SK-N-SH treated with all-trans-retinoic acid at 6 μM for 48 hours (cell line): ENCODE data around the gene PTPRN2.

Experiments used
- BACH2 ChIP-seq: fragments of 250-450 bp; sonication (Bioruptor Pico); IDR thresholded peaks from 2 replicates; pipeline ENCODE4 v1.9.0; 2021; ENCODE audit warnings: mild to moderate bottlenecking, borderline replicate concordance
- CSDC2 ChIP-seq: fragments of 250-450 bp; sonication (Bioruptor Pico); IDR thresholded peaks from 2 replicates; pipeline ENCODE4 v1.5.0; 2020; ENCODE audit warnings: mild to moderate bottlenecking, moderate library complexity
- ESRRG ChIP-seq: fragments of 250-450 bp; sonication (Bioruptor Pico); IDR thresholded peaks from 2 replicates; pipeline ENCODE4 v1.6.1; 2021; ENCODE audit warnings: mild to moderate bottlenecking
- SNAI2 ChIP-seq: fragments of 250-450 bp; sonication (Bioruptor Pico); IDR thresholded peaks from 2 replicates; pipeline ENCODE4 v1.5.0; 2020; ENCODE audit warnings: mild to moderate bottlenecking, moderate library complexity
- TCF4 ChIP-seq: fragments of 250-450 bp; sonication (Bioruptor Pico); IDR thresholded peaks from 2 replicates; pipeline ENCODE4 v1.8.0; 2021; ENCODE audit warnings: mild to moderate bottlenecking, moderate library complexity, borderline replicate concordance
- ZFP3 ChIP-seq: fragments of 250-450 bp; sonication (Bioruptor Pico); IDR thresholded peaks from 2 replicates; pipeline ENCODE4 v1.5.0; 2020; ENCODE audit warnings: mild to moderate bottlenecking, moderate library complexity
- ZFP30 ChIP-seq: fragments of 450-650 bp; formaldehyde crosslinking; IDR thresholded peaks from 2 replicates; pipeline ENCODE4 v1.5.0; 2022; ENCODE audit warnings: mild to moderate bottlenecking, moderate library complexity

- TF ChIP-seq ZFP30 (CRISPR knock-in tag), result no peak
- no peak for TF ChIP-seq BACH2
- TF ChIP-seq ESRRG (CRISPR knock-in tag), result no peak
- no peak for TF ChIP-seq TCF4 (CRISPR knock-in tag)
- TF ChIP-seq ZFP3 (CRISPR knock-in tag), result no peak
- TF ChIP-seq CSDC2 (CRISPR knock-in tag), result no peak
- TF ChIP-seq SNAI2 (CRISPR knock-in tag), result no peak
These were observed 824.2 kb downstream of the PTPRN2 start for GRCh38 chr7:157763279-157764000.
